Stimulated activated CD8-positive, alpha-beta memory T cell treated with anti-CD3 and anti-CD28 coated beads, Interleukin-12 subunit alpha, Interleukin-12 subunit beta, amount 100 ng/mL, for 4 hours (primary cell): Measurements from ENCODE around the gene TANK.
A peak's percentile ranks its signal among the peaks of the same experiment; 100 is the strongest.

Source experiments
- DNase-seq: peaks from one replicate; pipeline ENCODE4 v3.0.0-alpha.2; 2020; ENCODE audit warnings: low read depth

TANK gene

GRCh38 chr2:161134547-161135518 is 25.4 kb upstream of the TANK start:
- no peak for DNase-seq

GRCh38 chr2:161135951-161136593 is 24.2 kb upstream of the TANK start:
- DNase-seq = no peak

GRCh38 chr2:161136696-161137324 is 23.4 kb upstream of the TANK start:
- no peak for DNase-seq

- no peak for DNase-seq
Measured at GRCh38 chr2:161138429-161138828, 21.8 kb upstream of the TANK start.

- no peak for DNase-seq
Measured at GRCh38 chr2:161139098-161139987, 20.9 kb upstream of the TANK start.

- no peak for DNase-seq
Measured at GRCh38 chr2:161141033-161141432, 19.2 kb upstream of the TANK start.

- no peak for DNase-seq
Measured at GRCh38 chr2:161146209-161146775, 13.9 kb upstream of the TANK start.

- no peak for DNase-seq
Measured at GRCh38 chr2:161146996-161147395, 13.2 kb upstream of the TANK start.

GRCh38 chr2:161147856-161148255 is 12.4 kb upstream of the TANK start:
- DNase-seq = no peak

- no peak for DNase-seq
Measured at GRCh38 chr2:161150704-161151103, 9.5 kb upstream of the TANK start.

- DNase-seq = no peak
Measured at GRCh38 chr2:161152302-161152701, 7.9 kb upstream of the TANK start.

- DNase-seq = no peak
Measured at GRCh38 chr2:161158882-161159281, 1.3 kb upstream of the TANK start.

- DNase-seq = no peak
Measured at GRCh38 chr2:161159456-161160225, 587 bp upstream of the TANK start.

GRCh38 chr2:161161074-161161706 is 962 bp downstream of the TANK start:
- no peak for DNase-seq

- no peak for DNase-seq
Measured at GRCh38 chr2:161163440-161163839, 3.2 kb downstream of the TANK start.

- no peak for DNase-seq
Measured at GRCh38 chr2:161164161-161164560, 3.9 kb downstream of the TANK start.

GRCh38 chr2:161165266-161165665 is 5.0 kb downstream of the TANK start:
- no peak for DNase-seq

GRCh38 chr2:161165811-161166210 is 5.6 kb downstream of the TANK start:
- no peak for DNase-seq

GRCh38 chr2:161166538-161167409 is 6.5 kb downstream of the TANK start:
- peak; percentile 7 for DNase-seq
